GM12891 (cell line): ENCODE measurements around the gene TBX19.

Experiments used
- PAX5 ChIP-seq: IDR thresholded peaks from 2 replicates; pipeline ENCODE4 v1.6.1; 2011; ENCODE audit warnings: low read length, moderate library complexity, mild to moderate bottlenecking; ENCODE audit not compliant: insufficient read depth, severe bottlenecking
- POLR2A ChIP-seq: IDR thresholded peaks from 2 replicates; pipeline ENCODE4 v1.6.1; 2011; ENCODE audit warnings: low read depth, low read length, control low read depth
- POLR2AphosphoS5 ChIP-seq: IDR thresholded peaks from 2 replicates; pipeline ENCODE4 v1.6.1; 2011; ENCODE audit warnings: low read depth, low read length, control low read depth
- SPI1 ChIP-seq: IDR thresholded peaks from 2 replicates; pipeline ENCODE4 v1.6.1; 2011; ENCODE audit warnings: low read depth, low read length, control low read depth
- TAF1 ChIP-seq: IDR thresholded peaks from 2 replicates; pipeline ENCODE4 v1.6.1; 2011; ENCODE audit warnings: low read depth, low read length, control low read depth

DNA sequence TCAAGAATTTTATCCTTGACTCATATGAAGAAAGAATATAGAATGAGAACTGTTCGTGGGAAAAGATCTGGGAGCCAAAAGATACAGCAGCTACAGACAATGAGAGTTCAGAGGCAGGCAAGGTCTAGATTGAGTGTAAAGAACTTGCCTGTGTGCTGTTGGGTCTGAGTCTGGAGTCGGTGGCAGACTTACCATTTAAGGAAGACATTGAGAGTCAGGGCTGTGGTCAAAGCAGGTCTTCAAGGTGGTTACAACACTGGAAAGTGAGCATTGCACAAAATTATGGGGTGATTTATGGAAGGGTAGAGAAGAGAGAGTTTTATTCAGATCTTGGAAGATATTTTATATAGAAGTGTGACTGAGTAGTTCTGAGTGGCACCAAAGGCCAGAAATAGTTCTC lies 80.6 kb downstream of the TBX19 start:
- no peak for TF ChIP-seq POLR2AphosphoS5
- TF ChIP-seq POLR2A: no peak
- TF ChIP-seq PAX5: no peak
- TF ChIP-seq TAF1: no peak
- TF ChIP-seq SPI1: no peak
